Gastrocnemius medialis (tissue), 4 donors: ENCODE measurements around the gene PRND.

Source experiments
- POLR2A ChIP-seq, 2 donors: fragments of 450-650 bp; IDR thresholded peaks; one replicate each; pipeline ENCODE4 v1.6.1; 2017; ENCODE audit warnings: antibody characterized with exemption in 2 of 2, mild to moderate bottlenecking in 2 of 2, moderate library complexity in 2 of 2
- TF ChIP-seq, protein P1 (sequence below), 5 experiments: fragments of 450-650 bp in 3 of 5; fragments of 200-600 bp in 2 of 5; sonication (generic) in 2 of 5; IDR thresholded peaks in 4 of 5; conservative IDR thresholded peaks in 1 of 5; 1 replicate in 4 of 5; 2 replicates in 1 of 5; pipeline ENCODE4 v1.5.1; 2016 to 2019; ENCODE audit warnings: antibody characterized with exemption in 5 of 5, mild to moderate bottlenecking in 3 of 5, moderate library complexity in 3 of 5

DNA sequence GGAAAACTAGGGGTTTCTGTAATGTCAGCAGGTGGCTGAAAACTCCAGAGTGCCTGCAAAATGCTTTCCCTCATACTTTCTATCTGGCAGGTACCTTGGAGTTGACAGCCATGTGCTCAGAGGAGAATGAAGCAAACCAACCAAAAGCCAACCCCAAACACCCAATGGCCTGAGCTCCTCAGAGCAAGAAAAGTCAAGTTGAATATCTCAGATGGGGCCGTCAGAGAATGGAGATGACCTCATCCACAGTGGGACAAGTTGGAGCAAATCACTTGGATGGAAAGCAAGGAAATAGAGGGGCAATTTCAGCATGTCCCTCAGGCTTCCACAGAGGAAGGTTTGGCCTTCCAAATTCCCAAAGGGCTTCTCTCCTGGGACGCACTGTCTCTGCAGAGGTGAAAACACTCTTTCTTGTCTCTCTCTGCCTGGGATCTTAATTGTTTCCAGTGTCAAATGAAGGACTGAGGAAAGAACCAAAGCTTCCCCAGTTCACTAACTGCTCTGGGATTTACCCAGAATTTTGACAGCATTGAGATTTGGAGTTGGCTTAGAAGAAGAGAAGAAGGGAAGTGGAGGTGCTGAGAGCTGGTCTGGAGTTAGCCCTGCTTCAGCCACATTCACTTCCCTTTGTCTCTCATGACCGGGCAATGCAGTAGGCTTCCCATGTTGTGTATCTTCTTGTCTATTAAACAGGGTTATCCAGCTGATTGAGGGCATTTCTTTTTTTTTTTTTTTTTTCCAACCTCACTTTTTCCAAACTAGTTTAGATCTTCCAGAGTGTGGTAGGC lies 42.2 kb downstream of the PRND start:
- TF ChIP-seq, protein P1, sequence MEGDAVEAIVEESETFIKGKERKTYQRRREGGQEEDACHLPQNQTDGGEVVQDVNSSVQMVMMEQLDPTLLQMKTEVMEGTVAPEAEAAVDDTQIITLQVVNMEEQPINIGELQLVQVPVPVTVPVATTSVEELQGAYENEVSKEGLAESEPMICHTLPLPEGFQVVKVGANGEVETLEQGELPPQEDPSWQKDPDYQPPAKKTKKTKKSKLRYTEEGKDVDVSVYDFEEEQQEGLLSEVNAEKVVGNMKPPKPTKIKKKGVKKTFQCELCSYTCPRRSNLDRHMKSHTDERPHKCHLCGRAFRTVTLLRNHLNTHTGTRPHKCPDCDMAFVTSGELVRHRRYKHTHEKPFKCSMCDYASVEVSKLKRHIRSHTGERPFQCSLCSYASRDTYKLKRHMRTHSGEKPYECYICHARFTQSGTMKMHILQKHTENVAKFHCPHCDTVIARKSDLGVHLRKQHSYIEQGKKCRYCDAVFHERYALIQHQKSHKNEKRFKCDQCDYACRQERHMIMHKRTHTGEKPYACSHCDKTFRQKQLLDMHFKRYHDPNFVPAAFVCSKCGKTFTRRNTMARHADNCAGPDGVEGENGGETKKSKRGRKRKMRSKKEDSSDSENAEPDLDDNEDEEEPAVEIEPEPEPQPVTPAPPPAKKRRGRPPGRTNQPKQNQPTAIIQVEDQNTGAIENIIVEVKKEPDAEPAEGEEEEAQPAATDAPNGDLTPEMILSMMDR (IDR thresholded peaks at IDR 0.05 in 4 of 5, conservative IDR thresholded peaks at IDR 0.05 in 1 of 5), result no peak
- TF ChIP-seq POLR2A (IDR thresholded peaks at IDR 0.05), result no peak
